Dermis microvascular lymphatic vessel endothelial cell (primary cell): ENCODE measurements around the gene TMEM30B. TPM values are rescaled to one million over a fixed set of nuclear protein-coding genes. Genes with fewer than 3 reads are reported as not detected.
"Not testable (repeated sequence)": the region's sequence is repeated elsewhere in the genome, so short reads cannot be mapped to it uniquely, and the experiment has no call there.

ENCODE experiments used
- DNase-seq, 2 donors: peaks; one replicate each; pipeline versions ENCODE4 v3.0.0 to v3.0.0-alpha.2; 2010; ENCODE audit warnings: low read depth in 2 of 2
- total RNA-seq: library from RNA; depleted of rRNA; stranded (reverse); fragments of >200 nt; gene quantifications from 2 replicates; pipeline ENCODE4 v1.2.1, GENCODE V29; 2014

TMEM30B gene
- total RNA-seq, 1 donor from 2014 or later = 0.13 TPM

DNA sequence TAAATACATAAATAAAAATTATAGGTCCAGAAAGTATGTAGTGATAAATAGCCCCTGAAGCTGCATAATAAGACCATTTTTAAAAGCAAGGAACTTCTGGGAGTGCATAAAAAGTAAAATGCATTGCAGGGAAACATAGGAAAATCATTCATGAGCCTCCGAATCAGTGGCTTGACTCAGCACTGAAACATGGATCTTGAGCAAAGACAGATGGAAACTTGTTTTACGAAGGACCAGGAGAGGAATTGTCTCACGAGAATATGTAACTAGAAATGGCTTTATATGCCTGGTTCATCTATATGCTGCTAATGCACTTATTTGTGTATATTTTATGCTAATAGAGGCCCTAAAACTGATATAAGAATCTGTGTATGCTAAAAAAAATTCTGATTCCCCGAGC lies 14.7 kb downstream of the TMEM30B start:
- DNase-seq = no peak

- DNase-seq = no peak
Measured at GRCh38 chr14:61264651-61265050, 16.5 kb downstream of the TMEM30B start.

DNA sequence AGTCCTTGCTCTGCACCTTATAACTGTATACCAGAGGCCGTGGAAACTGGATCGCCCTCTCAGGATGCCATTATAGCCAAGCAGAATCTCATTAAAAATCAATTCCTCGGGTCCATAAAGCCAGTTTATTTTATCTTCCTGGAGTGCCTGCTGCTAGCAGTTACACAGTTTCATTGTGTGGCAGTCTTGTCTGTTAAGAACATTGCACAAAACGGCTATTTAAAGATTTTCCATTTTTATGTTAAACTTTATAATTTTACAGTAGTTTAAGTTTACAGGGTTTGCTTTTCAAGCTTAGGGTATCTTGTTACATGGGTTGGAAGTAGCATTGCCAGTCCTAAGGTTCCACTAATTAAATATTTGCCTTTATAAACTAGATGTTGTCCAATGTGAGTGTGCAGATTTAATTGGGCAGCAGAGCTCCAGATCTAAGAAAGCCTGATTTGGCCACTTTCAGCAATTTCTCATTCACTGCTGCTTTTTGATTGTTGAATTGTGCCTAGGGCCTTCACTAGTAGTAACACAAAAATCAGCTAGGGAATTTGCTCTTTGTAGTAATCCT lies 17.0 kb downstream of the TMEM30B start:
- DNase-seq = no peak

GRCh38 chr14:61262082-61262481 lies 19.1 kb downstream of the TMEM30B start:
- DNase-seq = no peak

DNA sequence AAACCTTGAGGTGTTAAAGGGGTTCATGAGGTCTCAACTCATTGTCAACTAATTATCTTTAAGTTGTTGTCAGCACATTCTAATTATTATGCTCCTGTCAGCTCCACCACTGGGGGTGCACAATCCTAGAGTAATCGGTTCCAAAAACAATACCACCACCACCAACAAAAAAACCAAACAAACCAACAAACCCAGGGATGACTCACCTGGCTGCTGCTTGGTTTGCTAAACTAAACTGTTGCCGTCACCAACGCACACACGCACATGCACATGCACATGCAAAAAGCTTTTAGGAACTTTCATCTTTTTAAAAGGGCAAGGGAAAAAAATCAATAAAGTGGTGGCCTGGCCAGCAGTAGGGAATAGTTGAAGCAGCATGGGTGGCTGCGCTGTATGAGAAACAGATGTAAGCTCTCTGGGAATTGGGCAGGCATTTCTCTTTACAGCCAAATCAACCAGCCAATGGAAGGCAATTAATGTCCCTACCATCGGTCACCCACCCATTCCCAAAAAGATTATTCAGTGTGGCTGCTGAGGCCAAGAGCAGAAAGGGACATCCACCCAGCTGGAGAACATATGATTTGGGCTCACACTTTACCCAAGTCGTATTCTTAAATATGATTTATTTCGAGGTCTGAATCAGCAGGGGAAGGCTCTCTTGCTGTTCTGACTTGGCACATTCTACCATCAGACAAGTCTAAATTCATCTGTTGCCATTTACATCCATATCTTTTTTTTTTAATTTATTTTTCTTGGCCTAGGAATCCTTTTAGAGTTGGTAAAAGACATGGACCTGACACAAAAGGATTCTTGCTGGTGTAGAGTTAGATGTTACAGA lies 20.0 kb downstream of the TMEM30B start:
- peak in 1 of 2 donors; percentile 72 for DNase-seq

- DNase-seq = no peak
Measured at GRCh38 chr14:61258985-61259384, 22.2 kb downstream of the TMEM30B start.

- no peak for DNase-seq
Measured at GRCh38 chr14:61257469-61258057, 23.6 kb downstream of the TMEM30B start.

DNA sequence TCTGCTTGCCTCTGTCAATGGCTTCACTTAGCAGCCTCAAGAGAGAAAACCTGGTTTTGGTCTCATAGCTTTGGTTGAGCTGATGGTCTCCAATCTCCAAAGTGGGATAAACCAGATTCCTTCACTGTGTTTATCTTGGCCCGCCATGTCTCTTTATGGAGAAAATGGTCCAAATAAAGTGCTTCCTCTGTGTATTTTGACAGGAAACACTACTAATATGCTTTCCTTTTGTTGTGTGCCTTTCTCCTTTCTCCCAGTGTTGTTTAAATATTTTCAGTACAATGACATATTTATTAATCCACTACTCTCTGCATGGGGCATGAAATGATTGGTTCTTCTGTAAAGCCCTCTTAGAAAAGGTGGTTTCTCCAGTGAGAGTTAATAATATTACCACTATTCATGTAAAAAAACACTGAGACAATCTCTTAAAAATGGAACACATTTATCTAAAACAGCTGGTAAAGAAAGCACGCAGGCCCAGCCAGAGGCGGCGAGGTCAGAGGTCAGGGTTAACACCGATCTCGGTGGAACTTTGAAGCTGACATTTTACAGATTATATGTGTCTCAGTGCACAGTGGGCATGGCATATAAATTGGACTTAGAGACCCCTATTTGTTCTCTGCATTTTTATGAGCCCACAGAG lies 24.2 kb downstream of the TMEM30B start:
- peak in 1 of 2 donors; percentile 82 for DNase-seq

DNA sequence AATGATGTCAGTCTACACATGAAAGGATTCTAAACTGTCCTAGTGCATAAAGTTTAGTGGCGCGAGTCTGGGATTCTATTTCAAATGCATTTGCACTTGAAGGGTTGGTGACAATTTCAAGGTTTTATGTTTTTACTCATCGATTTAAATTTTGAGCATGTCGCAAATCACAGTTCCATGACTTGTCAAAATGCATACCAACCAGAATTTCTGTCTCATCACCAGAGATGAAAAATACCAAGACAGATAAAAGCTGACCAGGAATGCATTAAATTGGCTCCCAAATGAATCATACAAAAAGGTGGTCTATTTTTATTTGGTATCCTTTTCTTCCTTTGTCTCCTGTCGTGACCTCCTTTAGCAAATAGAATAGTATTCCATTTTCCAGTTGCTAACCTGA lies 25.2 kb downstream of the TMEM30B start:
- no peak for DNase-seq

- no peak for DNase-seq
Measured at GRCh38 chr14:61254808-61255526, 26.2 kb downstream of the TMEM30B start.

DNA sequence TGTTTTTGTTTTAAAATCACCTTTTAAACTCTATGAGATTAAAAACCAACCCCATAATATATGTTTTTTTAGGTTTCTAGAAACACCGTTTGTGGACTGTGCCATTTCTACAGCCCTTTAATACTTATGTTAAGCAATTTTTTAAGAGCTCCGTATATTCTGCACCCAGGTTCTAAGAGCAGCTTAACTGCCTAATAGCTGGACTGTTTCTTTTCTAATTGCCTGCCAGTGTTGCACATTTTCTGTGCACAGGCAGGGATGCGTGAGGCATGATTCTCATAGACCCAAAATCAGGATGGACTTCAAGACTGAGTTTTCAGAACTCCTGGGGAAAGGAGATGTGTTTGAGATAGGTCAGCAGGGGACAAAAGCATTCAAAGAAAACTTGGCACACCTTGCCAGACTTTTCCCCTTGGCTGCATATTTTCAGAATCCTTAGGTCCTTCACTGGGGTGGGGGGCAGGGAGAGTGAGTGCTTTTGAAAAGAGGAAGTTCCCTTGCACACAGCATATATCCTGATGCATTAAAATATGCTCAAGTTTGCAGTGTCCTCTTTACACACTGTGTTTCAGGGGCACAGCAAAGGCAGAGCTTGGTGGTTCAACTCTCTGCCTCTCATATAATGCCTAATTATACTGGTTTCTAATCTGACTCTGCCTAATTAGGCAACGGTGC lies 27.9 kb downstream of the TMEM30B start:
- DNase-seq = no peak

GRCh38 chr14:61252369-61253063 lies 28.6 kb downstream of the TMEM30B start:
- DNase-seq = peak; percentile 75 to 89

- no peak for DNase-seq
Measured at GRCh38 chr14:61250063-61250462, 31.1 kb downstream of the TMEM30B start.

GRCh38 chr14:61247935-61248334 lies 33.2 kb downstream of the TMEM30B start:
- DNase-seq = no peak

DNA sequence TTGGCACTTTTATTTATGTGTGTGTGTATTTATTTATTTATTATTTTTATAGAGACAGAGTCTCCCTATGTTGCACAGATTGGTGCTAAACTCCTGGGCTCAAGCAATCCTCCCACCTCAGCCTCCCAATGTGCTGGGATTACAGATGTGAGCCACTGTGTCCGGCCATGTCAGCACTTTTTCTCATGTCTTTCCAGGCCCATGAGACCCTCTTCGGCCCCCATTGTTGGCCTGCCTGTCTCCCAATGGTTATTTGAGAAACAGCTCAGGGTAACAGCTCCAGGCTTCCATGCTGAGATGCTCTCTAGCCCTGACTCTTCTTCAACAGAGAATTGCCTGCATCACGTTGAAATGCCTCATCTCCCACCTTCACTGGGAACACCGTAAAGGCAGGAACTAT lies 34.4 kb downstream of the TMEM30B start:
- DNase-seq = no peak

- no peak for DNase-seq
Measured at GRCh38 chr14:61244009-61244408, 37.1 kb downstream of the TMEM30B start.

DNA sequence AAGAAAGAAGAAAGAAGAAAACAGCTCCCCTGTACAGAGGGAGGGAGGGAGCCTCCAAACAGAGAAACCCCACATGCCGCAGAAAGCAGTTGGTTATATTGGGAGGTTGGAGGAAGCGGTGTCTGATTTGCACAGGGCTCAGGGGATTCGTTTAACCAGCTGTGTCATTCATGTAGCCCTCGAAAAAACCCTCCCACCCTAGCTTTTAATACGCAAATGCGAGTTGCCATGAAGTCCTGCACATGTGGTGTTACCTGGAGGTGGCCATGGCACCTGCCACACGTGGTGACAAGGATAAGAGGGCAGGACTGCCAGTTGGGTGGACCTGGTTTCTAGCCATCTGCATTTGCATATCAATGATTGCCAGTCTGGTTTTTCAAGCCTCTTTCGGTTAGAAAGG lies 40.9 kb downstream of the TMEM30B start:
- no peak for DNase-seq

DNA sequence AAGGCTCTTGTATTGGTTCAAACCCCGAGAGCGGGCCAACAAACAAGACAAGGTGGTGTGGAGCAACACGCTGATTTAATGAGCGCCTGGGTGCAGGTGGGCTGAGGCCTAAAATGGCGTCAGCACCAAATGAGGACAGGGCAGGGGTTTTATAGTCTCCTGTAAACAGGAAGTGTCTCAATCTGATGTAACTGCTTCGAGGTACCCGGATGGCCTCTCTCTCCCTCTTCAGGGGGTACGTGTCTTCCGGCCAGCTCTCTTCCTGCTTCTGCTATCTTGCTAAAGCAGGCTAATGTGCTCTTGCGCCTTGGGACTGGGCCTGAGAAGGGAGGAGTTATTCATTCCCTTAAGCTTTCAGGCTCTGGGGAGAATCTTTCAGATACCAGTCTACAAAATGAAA lies 41.9 kb downstream of the TMEM30B start:
- not testable (repeated sequence) for DNase-seq

GRCh38 chr14:61238611-61239245 lies 42.4 kb downstream of the TMEM30B start:
- no peak for DNase-seq
